GM18502 (cell line): ENCODE data around the gene LCN6.
"Not testable (repeated sequence)": the region's sequence is repeated elsewhere in the genome, so short reads cannot be mapped to it uniquely, and the experiment has no call there.

Source experiments
- ATAC-seq: cut with Tn5 transposase; IDR thresholded peaks from one replicate; pipeline ENCODE4 v1.9.1; 2021; ENCODE audit warnings: mild to moderate bottlenecking; ENCODE audit not compliant: unreplicated experiment, poor library complexity

LCN6 gene

GRCh38 chr9:136784249-136784996 lies 36.1 kb upstream of the LCN6 start:
- ATAC-seq = no peak

- no peak for ATAC-seq
Observed at GRCh38 chr9:136782452-136782851, 34.1 kb upstream of the LCN6 start.

- ATAC-seq = no peak
Observed at GRCh38 chr9:136779808-136780207, 31.5 kb upstream of the LCN6 start.

GRCh38 chr9:136777359-136777758 lies 29.0 kb upstream of the LCN6 start:
- no peak for ATAC-seq

GRCh38 chr9:136776947-136777346 lies 28.6 kb upstream of the LCN6 start:
- ATAC-seq = no peak

GRCh38 chr9:136775191-136775590 lies 26.9 kb upstream of the LCN6 start:
- no peak for ATAC-seq

- ATAC-seq = no peak
Observed at GRCh38 chr9:136774416-136775045, 26.2 kb upstream of the LCN6 start.

- no peak for ATAC-seq
Observed at GRCh38 chr9:136773386-136774044, 25.2 kb upstream of the LCN6 start.

GRCh38 chr9:136771907-136772415 lies 23.6 kb upstream of the LCN6 start:
- no peak for ATAC-seq

GRCh38 chr9:136769710-136770191 lies 21.4 kb upstream of the LCN6 start:
- no peak for ATAC-seq

GRCh38 chr9:136766410-136767120 lies 18.2 kb upstream of the LCN6 start:
- ATAC-seq = not testable (repeated sequence)

- not testable (repeated sequence) for ATAC-seq
Observed at GRCh38 chr9:136765745-136766409, 17.6 kb upstream of the LCN6 start.

- ATAC-seq = no peak
Observed at GRCh38 chr9:136765041-136765440, 16.7 kb upstream of the LCN6 start.

- no peak for ATAC-seq
Observed at GRCh38 chr9:136764301-136764891, 16.1 kb upstream of the LCN6 start, which contains the start of gene LCN15. Gene LCN15, minus strand, starts transcription at chr9:136764518. Its CDS starts 30 bp downstream, at chr9:136764488.

GRCh38 chr9:136763649-136764035 lies 15.3 kb upstream of the LCN6 start:
- ATAC-seq = no peak

- ATAC-seq = no peak
Observed at GRCh38 chr9:136762915-136763648, 14.8 kb upstream of the LCN6 start.

GRCh38 chr9:136762221-136762691 lies 13.9 kb upstream of the LCN6 start:
- no peak for ATAC-seq

- ATAC-seq = no peak
Observed at GRCh38 chr9:136761545-136761981, 13.2 kb upstream of the LCN6 start.
